ENCODE data around the gene PAPSS1. TPM values are rescaled to one million over a fixed set of nuclear protein-coding genes. Genes with fewer than 3 reads are reported as not detected.
"Not testable (repeated sequence)": the region's sequence is repeated elsewhere in the genome, so short reads cannot be mapped to it uniquely, and the experiment has no call there.

Gene PAPSS1
- 54.9 TPM for total RNA-seq (ENCODE audit: insufficient read depth, low replicate concordance)

- peak; percentile 99 for DNase-seq (ENCODE audit: low spot score)
Measured at GRCh38 chr4:107719922-107720722, at the start of gene PAPSS1. Gene PAPSS1, minus strand, starts transcription at chr4:107720234. Its CDS starts 55 bp downstream, at chr4:107720179.

DNA sequence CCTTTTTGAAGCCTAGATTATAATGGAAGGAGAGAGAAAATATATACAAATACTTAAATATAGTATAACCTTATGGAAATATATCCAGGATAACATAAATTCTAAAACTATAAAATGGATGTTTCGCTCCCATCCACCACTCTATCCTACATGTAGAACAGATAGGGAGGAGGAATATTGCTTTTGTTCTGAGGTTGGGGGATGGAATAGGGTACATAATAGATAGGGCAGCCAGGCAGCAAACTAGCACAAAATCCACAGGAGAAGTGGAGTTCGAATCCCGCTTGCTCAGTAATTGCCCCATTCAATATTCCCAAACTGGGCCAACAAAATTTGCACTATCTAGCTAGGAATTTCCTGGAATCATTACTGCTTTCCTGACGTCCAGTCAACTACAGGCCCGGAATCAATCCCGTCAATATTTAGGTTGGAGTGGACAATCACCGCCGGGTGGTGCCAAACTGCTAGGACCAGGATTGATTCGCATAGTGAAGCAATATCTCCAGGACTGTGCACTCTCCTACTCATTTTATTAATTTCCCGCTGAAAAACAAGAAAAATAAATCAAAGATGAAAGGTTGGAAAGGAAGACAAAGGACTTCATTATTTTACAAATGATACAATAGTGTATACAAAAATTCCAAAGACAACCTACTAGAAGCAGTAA is 40.4 kb upstream of the PAPSS1 start:
- no peak for DNase-seq (ENCODE audit: low spot score)

DNA sequence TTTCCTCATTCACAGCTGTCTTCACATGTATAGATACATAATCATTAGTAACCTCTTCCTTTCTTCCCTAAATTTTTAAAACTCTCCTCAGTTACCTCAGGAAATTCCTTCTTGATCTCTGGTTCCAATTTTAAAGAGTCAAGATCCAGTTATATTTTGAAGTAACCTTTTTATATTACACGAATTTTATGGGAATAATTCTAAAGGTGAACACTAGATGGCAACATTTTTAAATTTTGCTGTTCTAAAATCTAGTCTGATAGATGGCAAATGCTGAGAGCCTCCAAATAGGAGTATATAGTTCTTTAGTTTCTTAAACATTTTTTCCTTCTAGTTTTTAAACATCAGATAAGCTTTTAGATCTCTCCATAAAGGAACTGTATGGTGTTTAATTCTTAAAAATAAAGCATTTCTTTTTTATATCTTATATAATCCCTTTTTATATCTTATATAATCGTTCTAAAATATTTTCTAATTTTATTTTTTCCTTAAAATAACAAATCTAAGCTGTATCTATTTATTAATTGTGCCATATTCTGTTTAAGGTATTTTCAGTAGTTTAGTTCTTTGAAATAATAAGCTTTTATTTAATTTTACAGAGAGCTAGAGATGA is 37.9 kb upstream of the PAPSS1 start:
- peak; percentile 40 for DNase-seq (ENCODE audit: low spot score)

- no peak for DNase-seq (ENCODE audit: low spot score)
Measured at GRCh38 chr4:107757283-107757682, 37.2 kb upstream of the PAPSS1 start.

DNA sequence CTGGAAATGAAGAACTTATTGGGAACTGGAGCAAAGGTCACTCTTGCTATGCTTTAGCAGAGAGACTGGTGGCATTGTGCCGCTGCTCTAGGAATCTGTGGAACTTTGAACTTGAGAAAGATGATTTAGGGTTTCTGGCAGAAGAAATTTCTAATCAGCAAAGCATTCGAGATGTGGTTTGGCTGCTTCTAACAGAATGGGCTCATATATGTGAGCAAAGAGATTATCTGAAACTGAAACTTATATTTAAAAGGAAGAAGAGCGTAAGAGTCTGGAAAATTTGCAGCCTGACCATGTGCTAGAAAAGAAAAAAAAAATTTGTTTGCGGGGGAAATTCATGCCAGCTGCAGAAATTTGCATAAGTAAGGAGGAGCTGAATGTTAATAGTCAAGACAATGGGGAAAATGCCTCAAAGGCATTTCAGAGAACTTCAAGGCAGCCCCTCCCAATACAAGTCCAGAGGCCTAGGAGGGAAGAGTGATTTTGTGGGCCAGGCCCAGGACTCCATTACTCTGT is 35.9 kb upstream of the PAPSS1 start:
- peak; percentile 42 for DNase-seq (ENCODE audit: low spot score)

DNA sequence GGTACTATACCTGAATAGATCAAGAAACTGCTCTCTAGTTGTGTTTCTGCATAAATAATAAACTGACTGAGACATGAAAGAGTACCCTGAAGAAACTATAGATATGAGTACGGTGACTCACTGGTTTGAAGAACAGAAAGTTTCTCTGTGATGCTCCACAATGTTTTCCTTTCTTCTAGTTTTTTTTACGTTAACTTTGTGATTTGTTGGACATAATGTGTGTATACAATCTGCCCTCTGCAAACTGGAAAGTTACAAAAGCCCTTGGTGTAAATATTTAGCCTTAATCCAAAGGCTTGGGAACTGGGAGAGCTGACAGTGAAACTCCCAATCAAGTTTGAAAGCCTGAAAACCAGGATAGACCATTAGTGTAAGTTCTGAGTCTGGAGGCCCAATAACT is 31.6 kb upstream of the PAPSS1 start:
- DNase-seq (ENCODE audit: low spot score): no peak

- DNase-seq (ENCODE audit: low spot score): no peak
Measured at GRCh38 chr4:107747748-107748486, 27.9 kb upstream of the PAPSS1 start.

- no peak for DNase-seq (ENCODE audit: low spot score)
Measured at GRCh38 chr4:107746161-107746560, 26.1 kb upstream of the PAPSS1 start.

GRCh38 chr4:107744532-107744931 is 24.5 kb upstream of the PAPSS1 start:
- DNase-seq (ENCODE audit: low spot score): no peak

- DNase-seq (ENCODE audit: low spot score): no peak
Measured at GRCh38 chr4:107743532-107743931, 23.5 kb upstream of the PAPSS1 start.

GRCh38 chr4:107742791-107743190 is 22.8 kb upstream of the PAPSS1 start:
- DNase-seq (ENCODE audit: low spot score): no peak

GRCh38 chr4:107742196-107742595 is 22.2 kb upstream of the PAPSS1 start:
- no peak for DNase-seq (ENCODE audit: low spot score)

DNA sequence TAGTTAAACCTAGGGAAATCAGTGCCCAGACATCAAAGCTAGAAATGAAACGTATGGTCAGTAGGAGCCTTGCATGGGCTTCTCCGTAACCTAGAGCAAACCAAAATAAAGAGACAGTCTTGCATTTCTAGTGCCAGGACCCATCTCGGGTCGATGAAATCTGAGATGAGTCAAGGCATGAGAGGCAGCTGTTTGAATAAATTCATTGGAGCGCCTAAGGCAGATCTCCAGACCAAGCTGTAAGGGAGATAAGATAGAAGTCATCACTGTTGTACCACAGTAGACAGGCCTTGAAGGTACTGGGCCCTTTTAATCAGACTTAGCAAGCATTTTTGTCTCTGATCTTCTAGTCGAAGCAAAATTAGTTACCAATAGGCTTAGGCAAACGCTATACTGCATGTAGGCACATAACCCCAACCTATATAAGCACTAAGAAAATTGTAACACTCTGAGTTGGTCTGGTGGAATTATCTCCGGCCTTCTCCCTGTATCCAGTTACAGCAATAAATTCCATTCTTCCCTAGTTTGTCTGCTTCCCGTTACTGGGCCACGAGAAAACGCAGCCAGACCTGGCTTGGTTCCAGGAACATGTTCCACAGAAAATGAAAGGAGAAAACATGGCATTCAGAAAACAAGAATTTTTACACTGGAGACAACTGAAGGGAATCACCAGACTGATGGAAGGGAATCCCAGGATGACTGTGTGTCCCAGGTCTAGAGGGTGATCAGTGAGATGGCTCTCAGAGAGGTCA is 21.1 kb upstream of the PAPSS1 start:
- peak; percentile 89 for DNase-seq (ENCODE audit: low spot score)

DNA sequence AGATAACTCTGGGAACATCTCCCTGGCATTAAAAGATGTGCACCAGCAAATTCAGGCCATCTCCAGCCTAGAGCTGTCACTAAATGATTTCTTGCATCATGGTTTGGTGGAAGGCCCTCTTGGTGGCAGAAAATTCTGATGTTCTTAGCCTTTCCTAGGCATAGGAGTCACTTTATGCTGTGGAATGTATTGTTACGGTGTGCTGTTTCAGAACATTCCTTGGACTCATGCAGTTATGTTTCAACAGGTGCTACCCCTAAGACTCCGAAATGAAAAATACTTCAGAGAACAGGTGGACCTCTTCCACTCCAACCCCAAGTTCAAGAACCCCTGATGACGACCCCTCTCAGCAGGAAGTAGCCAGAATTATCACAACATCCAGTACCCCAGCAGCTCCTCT is 20.3 kb upstream of the PAPSS1 start:
- peak; percentile 40 for DNase-seq (ENCODE audit: low spot score)

DNA sequence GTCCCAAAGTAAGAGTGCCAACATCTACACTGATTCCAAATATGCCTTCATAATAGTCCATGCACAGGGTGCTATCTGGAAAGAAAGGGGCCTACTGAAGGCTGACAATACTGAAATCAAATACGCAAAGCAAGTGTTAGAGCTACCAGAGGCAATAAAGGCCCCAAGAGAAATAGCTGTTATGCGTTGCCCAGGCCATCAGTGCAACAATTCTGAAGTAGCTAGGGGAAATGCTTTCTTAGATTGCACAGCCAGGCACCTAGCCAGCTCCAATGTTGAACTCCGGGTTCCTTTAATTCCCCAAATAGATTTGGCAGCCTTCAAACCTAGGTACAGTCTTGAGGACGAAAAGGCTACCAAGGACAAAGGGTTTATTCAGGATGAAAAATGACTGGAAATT is 17.4 kb upstream of the PAPSS1 start:
- DNase-seq (ENCODE audit: low spot score): no peak

DNA sequence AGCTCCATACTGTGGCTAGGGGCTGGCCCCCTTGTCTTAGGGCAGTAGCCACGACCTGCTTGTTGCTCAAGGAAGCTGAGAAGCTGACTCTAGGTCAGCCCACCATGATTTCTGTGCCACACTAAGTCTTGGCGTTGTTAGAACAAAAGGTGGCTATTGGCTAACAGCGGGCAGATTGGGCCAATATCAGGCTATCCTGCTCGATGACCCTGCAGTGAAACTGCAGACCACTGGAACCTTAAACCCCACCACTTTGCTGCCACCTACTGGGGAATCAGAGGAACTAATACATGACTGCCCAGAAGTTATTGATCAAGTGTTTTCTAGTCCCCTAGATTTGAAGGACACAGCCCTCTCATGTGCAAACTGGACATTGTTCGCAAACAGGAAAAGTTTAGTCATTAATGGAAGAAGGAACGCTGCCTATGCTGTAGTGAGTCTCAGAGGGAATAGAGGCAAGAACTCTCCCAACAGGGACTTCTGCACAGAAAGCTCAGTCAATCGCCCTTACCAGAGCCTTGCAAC is 17.0 kb upstream of the PAPSS1 start:
- no peak for DNase-seq (ENCODE audit: low spot score)

DNA sequence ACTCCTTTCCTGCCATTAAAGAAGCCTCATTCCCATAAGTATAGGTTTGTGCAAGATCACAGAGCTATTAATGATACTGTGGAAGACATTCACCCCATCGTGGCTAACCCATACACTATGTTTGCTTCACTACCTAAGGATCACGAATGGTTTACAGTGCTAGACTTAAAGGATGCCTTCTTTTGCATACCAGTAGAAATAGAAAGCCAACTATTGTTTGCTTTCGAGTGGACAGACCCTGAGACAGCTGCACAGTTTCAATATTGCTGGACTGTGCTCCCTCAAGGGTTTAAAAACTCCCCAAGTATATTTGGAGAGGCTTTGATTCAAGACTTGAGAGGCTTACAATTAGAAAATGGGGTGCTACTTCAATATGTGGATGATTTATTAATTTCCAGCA is 16.0 kb upstream of the PAPSS1 start:
- no peak for DNase-seq (ENCODE audit: low spot score)

- no peak for DNase-seq (ENCODE audit: low spot score)
Measured at GRCh38 chr4:107734120-107734519, 14.1 kb upstream of the PAPSS1 start.

GRCh38 chr4:107733431-107733925 is 13.4 kb upstream of the PAPSS1 start:
- no peak for DNase-seq (ENCODE audit: low spot score)

- not testable (repeated sequence) for DNase-seq (ENCODE audit: low spot score)
Measured at GRCh38 chr4:107729050-107729449, 9.0 kb upstream of the PAPSS1 start.

Data from umbilical cord (tissue), 2 donors.